Amygdala (tissue), 56 donors: ENCODE data around the gene GAMT.

Experiments
- DNase-seq, 56 donors: peaks; one replicate each; lab custom pipeline; 2025; lab: John Stamatoyannopoulos, UW

GAMT gene

GRCh38 chr19:1353144-1353543 is 48.2 kb downstream of the GAMT start:
- no peak for DNase-seq

- DNase-seq = no peak
These were observed 49.9 kb downstream of the GAMT start for GRCh38 chr19:1351381-1351851.

- no peak for DNase-seq
These were observed 50.5 kb downstream of the GAMT start for GRCh38 chr19:1350867-1351266.

- DNase-seq = no peak
These were observed 52.1 kb downstream of the GAMT start for GRCh38 chr19:1349211-1349610.
